ENCODE data around the gene CDH22.

CDH22 gene

GRCh38 chr20:46227272-46227767 lies 81.0 kb downstream of the CDH22 start:
- DNase-seq (ENCODE audit: low read depth): no peak
- H3K4me3 ChIP-seq (ENCODE audit: low read depth, low read length): no peak overlapping the region
- TF ChIP-seq, protein P1, sequence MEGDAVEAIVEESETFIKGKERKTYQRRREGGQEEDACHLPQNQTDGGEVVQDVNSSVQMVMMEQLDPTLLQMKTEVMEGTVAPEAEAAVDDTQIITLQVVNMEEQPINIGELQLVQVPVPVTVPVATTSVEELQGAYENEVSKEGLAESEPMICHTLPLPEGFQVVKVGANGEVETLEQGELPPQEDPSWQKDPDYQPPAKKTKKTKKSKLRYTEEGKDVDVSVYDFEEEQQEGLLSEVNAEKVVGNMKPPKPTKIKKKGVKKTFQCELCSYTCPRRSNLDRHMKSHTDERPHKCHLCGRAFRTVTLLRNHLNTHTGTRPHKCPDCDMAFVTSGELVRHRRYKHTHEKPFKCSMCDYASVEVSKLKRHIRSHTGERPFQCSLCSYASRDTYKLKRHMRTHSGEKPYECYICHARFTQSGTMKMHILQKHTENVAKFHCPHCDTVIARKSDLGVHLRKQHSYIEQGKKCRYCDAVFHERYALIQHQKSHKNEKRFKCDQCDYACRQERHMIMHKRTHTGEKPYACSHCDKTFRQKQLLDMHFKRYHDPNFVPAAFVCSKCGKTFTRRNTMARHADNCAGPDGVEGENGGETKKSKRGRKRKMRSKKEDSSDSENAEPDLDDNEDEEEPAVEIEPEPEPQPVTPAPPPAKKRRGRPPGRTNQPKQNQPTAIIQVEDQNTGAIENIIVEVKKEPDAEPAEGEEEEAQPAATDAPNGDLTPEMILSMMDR (IDR thresholded peaks at IDR 0.05; ENCODE audit: low read depth, low read length, missing control alignments): no peak

GRCh38 chr20:46226602-46227001 lies 81.7 kb downstream of the CDH22 start:
- H3K4me3 ChIP-seq (ENCODE audit: low read depth, low read length): no peak overlapping the region
- TF ChIP-seq, protein P1 (IDR thresholded peaks at IDR 0.05; ENCODE audit: low read depth, low read length, missing control alignments): no peak
- DNase-seq (ENCODE audit: low read depth): no peak

DNA sequence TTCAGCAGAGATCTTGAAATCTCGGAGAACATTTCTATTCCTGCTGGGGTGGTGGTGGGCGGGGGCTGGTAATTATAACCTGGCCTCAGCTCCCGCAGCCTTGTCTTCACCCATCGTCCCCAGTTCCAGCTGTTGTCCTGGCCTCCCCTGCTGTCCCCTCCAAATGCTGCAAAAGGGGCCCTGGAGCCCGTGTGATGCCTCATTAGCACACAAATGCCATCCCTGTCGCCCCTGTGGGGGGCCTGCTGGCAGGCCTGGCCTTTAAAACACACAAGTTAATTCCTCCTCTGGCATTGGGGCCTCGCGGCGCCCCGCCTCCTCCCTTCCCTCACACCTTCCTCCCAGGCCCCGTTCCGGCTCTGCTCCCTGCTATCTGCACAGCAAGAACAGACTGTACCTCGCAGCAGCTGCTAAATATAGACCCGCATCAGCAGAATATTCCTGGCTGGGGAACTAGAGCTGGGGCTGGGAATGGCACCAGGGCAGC lies 85.7 kb downstream of the CDH22 start:
- H3K4me3 ChIP-seq (ENCODE audit: low read depth, low read length): no peak overlapping the region
- DNase-seq (ENCODE audit: low read depth): no peak
- TF ChIP-seq, protein P1 (IDR thresholded peaks at IDR 0.05; ENCODE audit: low read depth, low read length, missing control alignments): no peak

DNA sequence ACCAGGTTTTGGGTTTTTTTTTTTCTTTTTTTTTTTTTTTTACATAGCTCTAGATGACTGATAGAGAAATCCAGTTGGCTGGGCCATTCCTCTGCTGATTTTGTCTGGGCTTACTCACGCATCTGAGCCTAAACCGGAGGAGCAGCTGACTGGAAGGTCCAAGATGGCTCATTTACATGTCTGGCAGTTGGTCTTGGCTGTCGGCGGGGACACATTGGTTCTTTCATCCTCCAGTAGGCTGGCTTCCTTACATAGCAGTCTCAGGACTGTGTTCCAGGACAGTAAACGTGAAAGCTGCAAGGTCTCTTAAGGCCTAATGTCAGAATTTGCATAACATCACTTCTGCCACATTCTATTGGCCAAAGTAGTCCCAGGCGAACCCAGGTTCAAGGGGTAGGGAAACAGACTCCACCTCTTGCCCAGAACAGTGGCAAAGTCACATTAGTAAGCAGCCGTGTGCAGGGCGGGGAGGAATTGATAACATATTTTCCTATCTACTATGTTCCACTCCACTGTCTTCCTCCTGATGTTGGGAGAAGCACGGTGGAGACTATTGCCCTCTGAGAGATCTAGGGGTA lies 87.0 kb downstream of the CDH22 start:
- no peak for DNase-seq (ENCODE audit: low read depth)

DNA sequence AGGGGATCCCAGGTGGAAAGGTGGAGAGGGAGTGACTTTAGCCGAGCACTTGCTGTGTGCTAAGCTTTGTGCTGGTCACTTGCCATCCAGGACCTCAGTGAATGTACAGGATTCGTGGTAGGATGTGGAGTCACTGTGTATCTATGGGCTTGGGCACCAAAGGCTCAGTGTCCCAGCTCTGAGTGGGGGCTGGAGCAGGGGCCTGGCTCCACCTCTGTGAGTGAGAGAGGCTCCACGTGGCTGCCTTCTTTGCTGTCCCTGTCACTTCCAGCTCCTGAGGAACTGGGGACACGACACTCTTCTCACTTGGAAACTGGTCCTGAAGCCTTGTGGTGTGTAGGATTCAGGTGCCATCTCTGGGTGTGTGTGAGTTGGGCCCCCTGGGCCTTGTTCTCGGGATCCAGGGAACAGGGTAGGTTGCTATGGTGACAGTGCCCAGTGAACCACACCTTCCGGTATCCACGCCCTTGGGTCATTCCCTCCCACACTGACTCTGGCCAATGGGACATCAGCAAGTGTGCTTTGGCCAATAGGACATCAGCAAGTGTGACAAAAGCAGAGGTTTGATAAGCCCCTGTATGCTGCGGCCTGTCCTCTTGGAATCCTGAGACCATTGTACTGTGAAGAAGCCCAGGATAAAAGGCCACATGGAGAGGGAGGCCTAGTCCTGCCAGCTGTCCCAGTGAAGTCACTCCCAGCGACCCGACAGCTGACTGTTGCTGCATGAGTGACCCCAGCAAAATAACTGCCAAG lies 87.7 kb downstream of the CDH22 start:
- TF ChIP-seq, protein P1 (IDR thresholded peaks at IDR 0.05; ENCODE audit: low read depth, low read length, missing control alignments): no peak
- H3K4me3 ChIP-seq (ENCODE audit: low read depth, low read length): no peak overlapping the region
- DNase-seq (ENCODE audit: low read depth): no peak

More for the DNA sequence above, 87.0 kb downstream of the CDH22 start:
- TF ChIP-seq, protein P1 (IDR thresholded peaks at IDR 0.05; ENCODE audit: low read depth, low read length, missing control alignments): no peak
- H3K4me3 ChIP-seq (ENCODE audit: low read depth, low read length): no peak overlapping the region

GRCh38 chr20:46219920-46220319 lies 88.4 kb downstream of the CDH22 start:
- H3K4me3 ChIP-seq (ENCODE audit: low read depth, low read length): no peak overlapping the region
- DNase-seq (ENCODE audit: low read depth): no peak
- TF ChIP-seq, protein P1 (IDR thresholded peaks at IDR 0.05; ENCODE audit: low read depth, low read length, missing control alignments): no peak
